Measurements from ENCODE around the gene NEUROD2.

NEUROD2 gene

GRCh38 chr17:39579318-39580081 is 28.2 kb downstream of the NEUROD2 start (continued):
- TF ChIP-seq CREB5 (CRISPR knock-in tag; IDR thresholded peaks at IDR 0.05; ENCODE audit: low read depth) (no peak), ZFP30 (CRISPR knock-in tag; IDR thresholded peaks at IDR 0.05) (no peak), TCF4 (CRISPR knock-in tag; IDR thresholded peaks at IDR 0.05; ENCODE audit: borderline replicate concordance) (no peak)

DNA sequence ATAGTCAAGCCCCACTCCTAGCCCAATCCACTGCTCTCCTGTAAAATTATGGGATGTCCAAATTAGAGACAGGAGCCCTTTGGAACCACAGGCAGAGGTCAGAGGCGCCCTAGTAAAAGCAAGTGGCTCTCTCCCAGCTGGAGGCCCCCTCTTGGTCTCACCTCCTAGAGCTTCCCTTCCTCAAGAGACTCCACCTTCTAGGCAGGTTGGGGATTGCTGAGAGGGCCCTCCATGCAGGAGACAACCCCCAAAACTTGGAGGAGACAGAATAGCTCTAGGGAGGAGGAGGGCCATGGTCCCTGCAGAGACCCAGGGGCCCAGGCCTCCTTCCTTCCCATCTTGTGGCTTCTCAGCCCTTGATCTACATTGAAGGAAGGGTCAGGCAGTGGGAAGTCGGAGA is 29.4 kb downstream of the NEUROD2 start:
- no peak for ATAC-seq
- no peak for TF ChIP-seq ISL1 (CRISPR knock-in tag; IDR thresholded peaks at IDR 0.05)
- no peak for TF ChIP-seq PATZ1 (CRISPR knock-in tag; IDR thresholded peaks at IDR 0.05; ENCODE audit: borderline replicate concordance)
- no peak for TF ChIP-seq OSR1 (CRISPR knock-in tag; IDR thresholded peaks at IDR 0.05)
- TF ChIP-seq SNAI2 (CRISPR knock-in tag; IDR thresholded peaks at IDR 0.05): no peak
- TF ChIP-seq ZNF8 (CRISPR knock-in tag; IDR thresholded peaks at IDR 0.05): no peak
- TF ChIP-seq ZFP30 (CRISPR knock-in tag; IDR thresholded peaks at IDR 0.05): no peak
- TF ChIP-seq ARNTL (CRISPR knock-in tag; IDR thresholded peaks at IDR 0.05; ENCODE audit: borderline replicate concordance, low read depth): no peak
- no peak for TF ChIP-seq ZNF70 (CRISPR knock-in tag; IDR thresholded peaks at IDR 0.05)
- no peak for TF ChIP-seq PPARA (CRISPR knock-in tag; IDR thresholded peaks at IDR 0.05; ENCODE audit: borderline replicate concordance)
- TF ChIP-seq ZC3H10 (CRISPR knock-in tag; IDR thresholded peaks at IDR 0.05): no peak
- no peak for TF ChIP-seq ZNF565 (CRISPR knock-in tag; conservative IDR thresholded peaks at IDR 0.05; ENCODE audit: low read depth)
- no peak for TF ChIP-seq TOX (CRISPR knock-in tag; IDR thresholded peaks at IDR 0.05; ENCODE audit: borderline replicate concordance)
- TF ChIP-seq GLIS3 (CRISPR knock-in tag; IDR thresholded peaks at IDR 0.05): no peak
- TF ChIP-seq POU6F1 (CRISPR knock-in tag; IDR thresholded peaks at IDR 0.05; ENCODE audit: borderline replicate concordance, low read depth): no peak
- no peak for TF ChIP-seq ZFP3 (CRISPR knock-in tag; IDR thresholded peaks at IDR 0.05)
- TF ChIP-seq ESRRG (CRISPR knock-in tag; IDR thresholded peaks at IDR 0.05): no peak
- no peak for TF ChIP-seq CSDC2 (CRISPR knock-in tag; IDR thresholded peaks at IDR 0.05)
- no peak for TF ChIP-seq BACH2 (CRISPR knock-in tag; IDR thresholded peaks at IDR 0.05; ENCODE audit: borderline replicate concordance)
- no peak for TF ChIP-seq TCF4 (CRISPR knock-in tag; IDR thresholded peaks at IDR 0.05; ENCODE audit: borderline replicate concordance)
- TF ChIP-seq CREB5 (CRISPR knock-in tag; IDR thresholded peaks at IDR 0.05; ENCODE audit: low read depth): no peak

DNA sequence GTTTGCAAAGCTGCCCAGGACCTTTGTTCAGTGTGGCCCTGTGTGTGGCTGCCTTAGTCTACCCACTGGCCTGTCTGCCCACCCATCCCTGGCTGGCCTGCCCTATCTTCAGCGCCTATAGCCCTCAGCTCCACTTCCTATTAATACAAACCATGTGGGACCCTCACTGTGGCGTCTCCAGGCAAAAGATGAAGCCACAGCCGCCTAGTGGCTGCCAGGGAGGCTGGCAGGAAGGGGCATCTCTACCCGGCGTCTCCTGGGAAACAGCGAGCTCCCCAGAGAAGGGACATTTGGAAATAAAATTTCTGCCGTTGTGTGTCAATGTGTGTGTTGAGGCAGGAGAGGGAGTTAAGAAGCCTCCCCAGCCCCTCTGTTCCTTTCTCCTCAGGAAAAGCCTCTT is 31.5 kb downstream of the NEUROD2 start:
- TF ChIP-seq ESRRG (CRISPR knock-in tag; IDR thresholded peaks at IDR 0.05): no peak
- 0 out of 2 replicates have a peak, but pooled peaks have one; percentile 12 for TF ChIP-seq TCF4 (CRISPR knock-in tag; IDR thresholded peaks at IDR 0.05; ENCODE audit: borderline replicate concordance)
- no peak for TF ChIP-seq CSRNP3 (CRISPR knock-in tag; IDR thresholded peaks at IDR 0.05)
- TF ChIP-seq ZNF565 (CRISPR knock-in tag; conservative IDR thresholded peaks at IDR 0.05; ENCODE audit: low read depth): no peak
- TF ChIP-seq ZC3H10 (CRISPR knock-in tag; IDR thresholded peaks at IDR 0.05): no peak
- ATAC-seq: peak; percentile 68
